ENCODE results near the gene GPR141.

Gene GPR141

DNA sequence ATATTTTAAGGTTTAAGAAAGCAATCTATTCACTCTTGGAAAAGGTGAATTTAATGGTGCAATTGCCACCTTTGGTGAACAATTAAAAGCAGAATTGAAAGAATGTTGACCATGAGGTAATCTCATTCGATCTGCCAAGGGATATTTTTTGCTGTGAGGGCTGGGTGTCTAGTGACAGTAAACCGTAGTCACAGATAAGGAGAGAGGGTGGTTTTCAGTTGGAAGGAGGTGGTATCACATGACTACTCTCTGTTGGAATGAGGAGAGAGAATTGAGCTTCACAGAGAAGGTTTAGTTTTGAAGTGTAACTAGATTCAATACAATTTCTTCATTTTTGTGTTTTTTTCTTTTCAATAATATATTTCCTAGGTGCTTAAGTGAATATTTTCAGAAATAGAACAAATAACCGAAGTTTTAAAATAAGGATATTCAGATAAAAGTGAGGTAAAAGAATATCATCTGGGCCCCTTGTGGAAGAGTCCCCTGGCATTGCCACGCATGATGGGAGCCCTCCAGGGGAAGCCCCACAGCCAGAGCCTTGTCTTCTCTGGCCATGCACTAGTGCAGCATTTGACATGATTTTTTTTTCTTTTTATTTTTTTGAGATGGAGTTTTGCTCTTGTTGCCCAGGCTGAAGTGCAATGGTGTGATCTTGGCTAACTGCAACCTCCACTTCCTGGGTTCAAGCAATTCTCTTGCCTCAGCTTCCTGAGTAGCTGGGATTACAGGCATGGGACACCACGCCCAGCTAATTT, 73.4 kb downstream of the GPR141 start:
- Histone ChIP-seq H3K79me2 (ENCODE audit: insufficient read depth, low read length) (no peaks in the 10 kb centered on the region), H2AFZ (ENCODE audit: low read length) (peak overlapping the region; percentile 71), H3K27me3 (ENCODE audit: insufficient read depth, low read length, poor library complexity, severe bottlenecking) (no peaks in the 10 kb centered on the region), H3K36me3 (ENCODE audit: insufficient read depth, low read length) (no peaks in the 10 kb centered on the region), H4K20me1 (ENCODE audit: insufficient read depth, low read length, poor library complexity, severe bottlenecking) (no peaks in the 10 kb centered on the region), H3K4me1 (ENCODE audit: insufficient read depth, low read length, poor library complexity, severe bottlenecking) (peaks cover 28% of the 10 kb centered on the region), H3F3A (ENCODE audit: low read depth) (no peaks in the 10 kb centered on the region; the same call in 1 of the 2 replicates), H3K9me2 (replicated peaks; ENCODE audit: low read depth, low read length) (no peaks in the 10 kb centered on the region), H3K9me3 (ENCODE audit: insufficient read depth, low read depth, low read length) (no peaks in the 10 kb centered on the region), H3K4me3 (ENCODE audit: low read length, poor library complexity, severe bottlenecking) (peak overlapping the region; percentile 9), H3K4me2 (ENCODE audit: low read depth, low read length, poor library complexity, severe bottlenecking) (peak overlapping the region; percentile 52), H3K9ac (ENCODE audit: low read depth, low read length, poor library complexity, severe bottlenecking) (peak overlapping the region; percentile 6)
- TF ChIP-seq, protein P1, sequence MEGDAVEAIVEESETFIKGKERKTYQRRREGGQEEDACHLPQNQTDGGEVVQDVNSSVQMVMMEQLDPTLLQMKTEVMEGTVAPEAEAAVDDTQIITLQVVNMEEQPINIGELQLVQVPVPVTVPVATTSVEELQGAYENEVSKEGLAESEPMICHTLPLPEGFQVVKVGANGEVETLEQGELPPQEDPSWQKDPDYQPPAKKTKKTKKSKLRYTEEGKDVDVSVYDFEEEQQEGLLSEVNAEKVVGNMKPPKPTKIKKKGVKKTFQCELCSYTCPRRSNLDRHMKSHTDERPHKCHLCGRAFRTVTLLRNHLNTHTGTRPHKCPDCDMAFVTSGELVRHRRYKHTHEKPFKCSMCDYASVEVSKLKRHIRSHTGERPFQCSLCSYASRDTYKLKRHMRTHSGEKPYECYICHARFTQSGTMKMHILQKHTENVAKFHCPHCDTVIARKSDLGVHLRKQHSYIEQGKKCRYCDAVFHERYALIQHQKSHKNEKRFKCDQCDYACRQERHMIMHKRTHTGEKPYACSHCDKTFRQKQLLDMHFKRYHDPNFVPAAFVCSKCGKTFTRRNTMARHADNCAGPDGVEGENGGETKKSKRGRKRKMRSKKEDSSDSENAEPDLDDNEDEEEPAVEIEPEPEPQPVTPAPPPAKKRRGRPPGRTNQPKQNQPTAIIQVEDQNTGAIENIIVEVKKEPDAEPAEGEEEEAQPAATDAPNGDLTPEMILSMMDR (conservative IDR thresholded peaks at IDR 0.05; ENCODE audit: low read length), result no peak
- no peak for TF ChIP-seq EZH2phosphoT487 (IDR thresholded peaks at IDR 0.05; ENCODE audit: borderline replicate concordance)

DNA sequence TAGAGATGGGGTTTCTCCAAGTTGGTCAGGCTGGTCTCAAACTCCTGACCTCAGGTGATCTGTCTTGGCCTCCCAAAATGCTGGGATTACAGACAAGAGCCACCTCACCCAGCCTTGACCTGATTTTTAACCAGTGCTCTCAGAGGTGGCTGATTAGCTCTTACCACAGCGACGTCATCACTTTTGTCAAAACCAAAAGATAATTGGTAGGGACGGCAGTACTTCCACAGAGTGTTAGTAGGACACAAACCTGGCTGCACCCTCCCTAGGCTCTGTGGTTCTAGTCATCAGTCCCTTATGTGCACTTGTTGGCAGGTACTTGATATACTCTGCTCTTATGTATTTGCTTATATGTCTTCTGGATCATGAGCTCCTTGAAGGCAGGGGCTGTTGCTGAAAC, 74.0 kb downstream of the GPR141 start:
- Histone ChIP-seq H3K9me2 (replicated peaks; ENCODE audit: low read depth, low read length) (no peaks in the 10 kb centered on the region), H3K4me3 (ENCODE audit: low read length, poor library complexity, severe bottlenecking) (no peak overlapping the region), H3F3A (ENCODE audit: low read depth) (no peaks in the 10 kb centered on the region; the same call in 1 of the 2 replicates), H3K27me3 (ENCODE audit: insufficient read depth, low read length, poor library complexity, severe bottlenecking) (no peaks in the 10 kb centered on the region), H3K79me2 (ENCODE audit: insufficient read depth, low read length) (no peaks in the 10 kb centered on the region), H3K36me3 (ENCODE audit: insufficient read depth, low read length) (no peaks in the 10 kb centered on the region), H3K9me3 (ENCODE audit: insufficient read depth, low read depth, low read length) (no peaks in the 10 kb centered on the region), H4K20me1 (ENCODE audit: insufficient read depth, low read length, poor library complexity, severe bottlenecking) (no peaks in the 10 kb centered on the region), H3K9ac (ENCODE audit: low read depth, low read length, poor library complexity, severe bottlenecking) (no peak overlapping the region), H2AFZ (ENCODE audit: low read length) (no peak overlapping the region), H3K4me1 (ENCODE audit: insufficient read depth, low read length, poor library complexity, severe bottlenecking) (peaks cover 33% of the 10 kb centered on the region), H3K4me2 (ENCODE audit: low read depth, low read length, poor library complexity, severe bottlenecking) (peak overlapping the region; percentile 52)
- TF ChIP-seq, protein P1 (conservative IDR thresholded peaks at IDR 0.05; ENCODE audit: low read length), result no peak
- TF ChIP-seq EZH2phosphoT487 (IDR thresholded peaks at IDR 0.05; ENCODE audit: borderline replicate concordance), result no peak

DNA sequence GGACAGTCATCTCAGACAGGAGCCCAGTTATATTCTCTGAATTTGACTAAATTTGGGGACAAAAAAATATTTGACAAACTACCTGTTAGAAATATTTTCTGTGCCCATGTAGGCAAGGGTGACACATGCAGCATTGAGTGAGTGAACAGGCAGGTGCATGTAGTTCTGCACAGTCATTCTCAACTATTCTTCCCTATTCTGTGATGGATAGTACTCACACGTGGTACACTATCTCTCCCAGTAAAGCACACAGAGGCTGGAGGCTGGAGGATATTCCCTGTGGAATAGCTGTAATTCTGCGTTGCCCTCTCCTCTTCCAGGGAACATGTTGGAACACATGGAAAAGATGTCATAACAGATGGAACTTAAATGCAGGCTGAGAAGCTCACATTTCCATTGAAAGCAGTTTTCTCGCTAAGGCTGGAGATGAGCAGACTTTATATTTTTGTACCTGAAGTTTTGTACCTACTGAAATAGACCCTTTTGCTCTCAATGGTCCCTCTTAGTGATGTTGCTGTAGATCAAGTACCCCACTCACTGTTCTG, 75.0 kb downstream of the GPR141 start:
- no peak overlapping the region for H2AFZ ChIP-seq (ENCODE audit: low read length)
- H3K4me1 ChIP-seq (ENCODE audit: insufficient read depth, low read length, poor library complexity, severe bottlenecking), result peaks cover 33% of the 10 kb centered on the region
- H3K4me3 ChIP-seq (ENCODE audit: low read length, poor library complexity, severe bottlenecking), result no peak overlapping the region
- no peak overlapping the region for H3K4me2 ChIP-seq (ENCODE audit: low read depth, low read length, poor library complexity, severe bottlenecking)
- H3K27me3 ChIP-seq (ENCODE audit: insufficient read depth, low read length, poor library complexity, severe bottlenecking), result no peaks in the 10 kb centered on the region
- TF ChIP-seq, protein P1 (conservative IDR thresholded peaks at IDR 0.05; ENCODE audit: low read length), result no peak
- TF ChIP-seq EZH2phosphoT487 (IDR thresholded peaks at IDR 0.05; ENCODE audit: borderline replicate concordance), result no peak
- no peaks in the 10 kb centered on the region for H3K9me2 ChIP-seq (replicated peaks; ENCODE audit: low read depth, low read length)
- no peaks in the 10 kb centered on the region for H4K20me1 ChIP-seq (ENCODE audit: insufficient read depth, low read length, poor library complexity, severe bottlenecking)
- H3K36me3 ChIP-seq (ENCODE audit: insufficient read depth, low read length), result no peaks in the 10 kb centered on the region
- H3K9ac ChIP-seq (ENCODE audit: low read depth, low read length, poor library complexity, severe bottlenecking), result no peak overlapping the region
- H3K79me2 ChIP-seq (ENCODE audit: insufficient read depth, low read length), result no peaks in the 10 kb centered on the region
- no peaks in the 10 kb centered on the region; the same call in 1 of the 2 replicates for H3F3A ChIP-seq (ENCODE audit: low read depth)
- H3K9me3 ChIP-seq (ENCODE audit: insufficient read depth, low read depth, low read length), result no peaks in the 10 kb centered on the region
